Measurements from ENCODE around the gene FNIP2.

The FNIP2 gene

GRCh38 chr4:158859661-158860060, 90.8 kb downstream of the FNIP2 start:
- H3K36me3 ChIP-seq: 0 out of 2 replicates have a peak, but pooled peaks cover 5% of the 10 kb centered on the region
- H3K9me3 ChIP-seq: no peaks in the 10 kb centered on the region
- H3K27me3 ChIP-seq: no peaks in the 10 kb centered on the region
- no peaks in the 10 kb centered on the region for H3K4me1 ChIP-seq
- no peak for TF ChIP-seq CTCF (IDR thresholded peaks at IDR 0.05; ENCODE audit: low read depth, low read length)
- no peak overlapping the region for H3K4me3 ChIP-seq (ENCODE audit: low read depth, low read length)
- DNase-seq: no peak

- H3K4me1 ChIP-seq: no peaks in the 10 kb centered on the region
- TF ChIP-seq CTCF (IDR thresholded peaks at IDR 0.05; ENCODE audit: low read depth, low read length): no peak
- DNase-seq: no peak
- H3K36me3 ChIP-seq: 0 out of 2 replicates have a peak, but pooled peaks cover 5% of the 10 kb centered on the region
- no peaks in the 10 kb centered on the region for H3K9me3 ChIP-seq
- H3K4me3 ChIP-seq (ENCODE audit: low read depth, low read length): no peak overlapping the region
- no peaks in the 10 kb centered on the region for H3K27me3 ChIP-seq
Measured at GRCh38 chr4:158860856-158861255, 92.0 kb downstream of the FNIP2 start.

GRCh38 chr4:158861281-158861680, 92.5 kb downstream of the FNIP2 start:
- Histone ChIP-seq H3K4me3 (ENCODE audit: low read depth, low read length) (no peak overlapping the region), H3K36me3 (0 out of 2 replicates have a peak, but pooled peaks cover 5% of the 10 kb centered on the region), H3K4me1 (no peaks in the 10 kb centered on the region), H3K27me3 (no peaks in the 10 kb centered on the region), H3K9me3 (no peaks in the 10 kb centered on the region)
- TF ChIP-seq CTCF (IDR thresholded peaks at IDR 0.05; ENCODE audit: low read depth, low read length): no peak
- no peak for DNase-seq

- Histone ChIP-seq H3K4me3 (ENCODE audit: low read depth, low read length) (no peak overlapping the region), H3K36me3 (0 out of 2 replicates have a peak, but pooled peaks cover 5% of the 10 kb centered on the region), H3K9me3 (no peaks in the 10 kb centered on the region), H3K27me3 (no peaks in the 10 kb centered on the region), H3K4me1 (no peaks in the 10 kb centered on the region)
- TF ChIP-seq CTCF (IDR thresholded peaks at IDR 0.05; ENCODE audit: low read depth, low read length): no peak; the same call in 1 of the 2 replicates
- no peak for DNase-seq
Measured at GRCh38 chr4:158861766-158862165, 92.9 kb downstream of the FNIP2 start.

- H3K9me3 ChIP-seq: no peaks in the 10 kb centered on the region
- no peak for TF ChIP-seq CTCF (IDR thresholded peaks at IDR 0.05; ENCODE audit: low read depth, low read length)
- H3K4me1 ChIP-seq: no peaks in the 10 kb centered on the region
- 0 out of 2 replicates have a peak, but pooled peaks cover 7% of the 10 kb centered on the region for H3K36me3 ChIP-seq
- H3K4me3 ChIP-seq (ENCODE audit: low read depth, low read length): no peak overlapping the region
- H3K27me3 ChIP-seq: no peaks in the 10 kb centered on the region
- no peak for DNase-seq
Measured at GRCh38 chr4:158863296-158863695, 94.5 kb downstream of the FNIP2 start.

GRCh38 chr4:158865520-158866177, 96.8 kb downstream of the FNIP2 start:
- DNase-seq: no peak
- Histone ChIP-seq H3K4me1 (peaks cover 6% of the 10 kb centered on the region; the same call in 1 of the 2 replicates), H3K36me3 (0 out of 2 replicates have a peak, but pooled peaks cover 7% of the 10 kb centered on the region), H3K4me3 (ENCODE audit: low read depth, low read length) (no peak overlapping the region), H3K27me3 (no peaks in the 10 kb centered on the region), H3K9me3 (no peaks in the 10 kb centered on the region)
- no peak for TF ChIP-seq CTCF (IDR thresholded peaks at IDR 0.05; ENCODE audit: low read depth, low read length)

Data from BE2C (cell line).